Fibroblast of the aortic adventitia (primary cell): ENCODE results near the gene PTPRU. TPM values are rescaled to one million over a fixed set of nuclear protein-coding genes. Genes with fewer than 3 reads are reported as not detected.
"Not testable (repeated sequence)": the region's sequence is repeated elsewhere in the genome, so short reads cannot be mapped to it uniquely, and the experiment has no call there.

Experiments used
- DNase-seq: peaks from one replicate; pipeline ENCODE4 v3.0.0-alpha.2; 2010; ENCODE audit warnings: low read depth
- H3K4me3 ChIP-seq: 2 replicates; pipeline ENCODE4 v1.5.1; 2011; ENCODE audit warnings: low read depth, mild to moderate bottlenecking, control low read depth, low read length, moderate library complexity
- total RNA-seq: library from RNA; depleted of rRNA; stranded (reverse); fragments of >200 nt; gene quantifications from 2 replicates; pipeline ENCODE4 v1.2.3, GENCODE V29; 2012; ENCODE audit warnings: low replicate concordance
- TF ChIP-seq, protein P1 (sequence below): IDR thresholded peaks from 2 replicates; pipeline ENCODE4 v1.5.1; 2011; ENCODE audit warnings: mild to moderate bottlenecking, low read length, control low read depth, inconsistent platforms; ENCODE audit not compliant: insufficient read depth

Gene PTPRU
- total RNA-seq, 1 donor, result 25.8 TPM

GRCh38 chr1:29312469-29313461 is 76.4 kb downstream of the PTPRU start:
- TF ChIP-seq, protein P1, sequence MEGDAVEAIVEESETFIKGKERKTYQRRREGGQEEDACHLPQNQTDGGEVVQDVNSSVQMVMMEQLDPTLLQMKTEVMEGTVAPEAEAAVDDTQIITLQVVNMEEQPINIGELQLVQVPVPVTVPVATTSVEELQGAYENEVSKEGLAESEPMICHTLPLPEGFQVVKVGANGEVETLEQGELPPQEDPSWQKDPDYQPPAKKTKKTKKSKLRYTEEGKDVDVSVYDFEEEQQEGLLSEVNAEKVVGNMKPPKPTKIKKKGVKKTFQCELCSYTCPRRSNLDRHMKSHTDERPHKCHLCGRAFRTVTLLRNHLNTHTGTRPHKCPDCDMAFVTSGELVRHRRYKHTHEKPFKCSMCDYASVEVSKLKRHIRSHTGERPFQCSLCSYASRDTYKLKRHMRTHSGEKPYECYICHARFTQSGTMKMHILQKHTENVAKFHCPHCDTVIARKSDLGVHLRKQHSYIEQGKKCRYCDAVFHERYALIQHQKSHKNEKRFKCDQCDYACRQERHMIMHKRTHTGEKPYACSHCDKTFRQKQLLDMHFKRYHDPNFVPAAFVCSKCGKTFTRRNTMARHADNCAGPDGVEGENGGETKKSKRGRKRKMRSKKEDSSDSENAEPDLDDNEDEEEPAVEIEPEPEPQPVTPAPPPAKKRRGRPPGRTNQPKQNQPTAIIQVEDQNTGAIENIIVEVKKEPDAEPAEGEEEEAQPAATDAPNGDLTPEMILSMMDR, result no peak
- no peak for DNase-seq
- no peak overlapping the region for H3K4me3 ChIP-seq

GRCh38 chr1:29314685-29315084 is 78.4 kb downstream of the PTPRU start:
- DNase-seq, H3K4me3 ChIP-seq: not testable (repeated sequence)

DNA sequence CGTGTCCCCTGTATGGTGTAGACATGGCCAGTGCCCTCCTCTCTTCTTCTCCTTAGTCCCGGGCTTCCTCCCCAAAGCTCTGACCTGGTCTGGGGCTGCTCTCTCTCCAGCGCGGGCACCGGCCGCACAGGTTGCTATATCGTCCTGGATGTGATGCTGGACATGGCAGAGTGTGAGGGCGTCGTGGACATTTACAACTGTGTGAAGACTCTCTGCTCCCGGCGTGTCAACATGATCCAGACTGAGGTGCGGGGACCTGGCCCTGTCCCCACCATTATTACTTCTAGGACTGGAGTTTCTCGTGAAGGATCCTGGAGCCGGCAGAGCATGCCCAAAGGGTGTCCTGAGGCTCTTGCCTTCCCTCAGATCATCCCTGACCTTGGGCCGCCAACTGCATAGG is 78.9 kb downstream of the PTPRU start:
- TF ChIP-seq, protein P1, result no peak
- no peak overlapping the region for H3K4me3 ChIP-seq
- no peak for DNase-seq

DNA sequence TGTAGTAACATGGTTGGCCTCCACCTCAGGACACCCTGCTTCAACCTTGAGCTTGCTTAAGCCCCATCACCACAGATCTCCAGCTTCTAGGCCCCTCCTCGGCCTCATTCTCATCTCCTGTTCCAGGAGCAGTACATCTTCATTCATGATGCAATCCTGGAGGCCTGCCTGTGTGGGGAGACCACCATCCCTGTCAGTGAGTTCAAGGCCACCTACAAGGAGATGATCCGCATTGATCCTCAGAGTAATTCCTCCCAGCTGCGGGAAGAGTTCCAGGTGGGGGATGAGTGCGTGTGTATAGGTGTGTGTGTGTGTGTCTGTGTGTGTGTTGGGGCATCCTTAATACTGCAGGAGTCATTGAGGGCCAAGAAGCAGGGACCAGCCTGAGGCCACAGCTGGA is 79.6 kb downstream of the PTPRU start:
- no peak for DNase-seq

GRCh38 chr1:29317063-29317915 is 81.0 kb downstream of the PTPRU start:
- H3K4me3 ChIP-seq, result no peak overlapping the region
- TF ChIP-seq, protein P1, result no peak
- DNase-seq, result no peak

More for the DNA sequence above, 79.6 kb downstream of the PTPRU start:
- TF ChIP-seq, protein P1, result no peak
- H3K4me3 ChIP-seq, result no peak overlapping the region

- no peak for DNase-seq
- TF ChIP-seq, protein P1, result no peak
- no peak overlapping the region for H3K4me3 ChIP-seq
These were observed 81.7 kb downstream of the PTPRU start for GRCh38 chr1:29317916-29318530.
